H1 (cell line): ENCODE results near the gene CHMP4A. TPM values are rescaled to one million over a fixed set of nuclear protein-coding genes. Genes with fewer than 3 reads are reported as not detected.

Source experiments
- CTCF ChIA-PET: fragments of 300-600 bp; sonication (Branson Sonifier 250); formaldehyde crosslinking; loops from one replicate; lab custom pipeline; 2021; ENCODE audit not compliant: partially characterized antibody; lab: Charles Lee
- POLR2A ChIA-PET: fragments of 300-600 bp; sonication (Branson Sonifier 250); formaldehyde crosslinking; loops from one replicate; lab custom pipeline; 2021; ENCODE audit warnings: inconsistent platforms; ENCODE audit not compliant: partially characterized antibody; lab: Charles Lee
- DNase-seq, 2 experiments: peaks; one replicate each; pipeline versions ENCODE4 v3.0.0 to v3.0.0-alpha.2; 2010 to 2022; ENCODE audit warnings: low spot score in 2 of 2, low read depth in 1 of 2, mixed read lengths in 1 of 2
- FAIRE-seq: peaks from 2 replicates; lab custom pipeline; 2011; peaks lifted over from hg19 to GRCh38; lab: Jason Lieb, UNC
- H2AFZ ChIP-seq: 2 replicates; pipeline ENCODE4 v1.8.1; 2012; ENCODE audit warnings: low read length, inconsistent platforms
- H2AK5ac ChIP-seq: 2 replicates; pipeline ENCODE4 v1.6.1; 2013; ENCODE audit warnings: low read depth, low read length
- H2BK120ac ChIP-seq: replicated peaks from 2 replicates; pipeline ENCODE3; 2013; ENCODE audit warnings: low read depth, low read length, inconsistent platforms
- H2BK12ac ChIP-seq: 2 replicates; pipeline ENCODE4 v1.6.1; 2013; ENCODE audit warnings: low read depth, low read length
- H2BK15ac ChIP-seq: 2 replicates; pipeline ENCODE4 v1.6.1; 2013; ENCODE audit warnings: low read length
- H2BK20ac ChIP-seq: 2 replicates; pipeline ENCODE4 v1.6.1; 2013; ENCODE audit warnings: low read length
- H2BK5ac ChIP-seq: 2 replicates; pipeline ENCODE4 v1.6.1; 2013; ENCODE audit warnings: low read depth, low read length
- H3K14ac ChIP-seq: 2 replicates; pipeline ENCODE4 v1.6.1; 2013; ENCODE audit warnings: inconsistent platforms; ENCODE audit not compliant: insufficient read length
- H3K18ac ChIP-seq: 2 replicates; pipeline ENCODE4 v1.6.1; 2013; ENCODE audit warnings: low read length; ENCODE audit errors: extremely low read depth
- H3K23ac ChIP-seq: 2 replicates; pipeline ENCODE4 v1.6.1; 2013; ENCODE audit warnings: inconsistent platforms; ENCODE audit not compliant: insufficient read length
- H3K23me2 ChIP-seq: 2 replicates; pipeline ENCODE4 v1.6.1; 2013; ENCODE audit warnings: low read depth, low read length
- H3K27ac ChIP-seq: 2 replicates; pipeline ENCODE4 v1.6.1; 2011; ENCODE audit warnings: low read depth, low read length, inconsistent platforms
- H3K27me3 ChIP-seq, 4 experiments: replicated peaks in 1 of 4; 1 replicate in 1 of 4; 2 replicates in 3 of 4; pipeline versions ENCODE4 v1.6.1 to v1.8.1; 2011 to 2013; ENCODE audit warnings: low read length in 3 of 4, mild to moderate bottlenecking in 3 of 4, inconsistent platforms in 2 of 4, mixed read lengths in 2 of 4, moderate library complexity in 1 of 4; ENCODE audit not compliant: control insufficient read depth in 3 of 4, insufficient read depth in 3 of 4; ENCODE audit errors: extremely low read depth in 1 of 4
- H3K36me3 ChIP-seq, 4 experiments: 2 replicates each; pipeline versions ENCODE4 v1.6.1 to v1.8.1; 2011 to 2013; ENCODE audit warnings: mild to moderate bottlenecking in 4 of 4, low read length in 3 of 4, moderate library complexity in 2 of 4, control low read depth in 1 of 4, inconsistent platforms in 1 of 4; ENCODE audit not compliant: insufficient read depth in 4 of 4, control insufficient read depth in 2 of 4
- H3K4ac ChIP-seq: replicated peaks from 2 replicates; pipeline ENCODE3; 2013; ENCODE audit warnings: low read length, low read depth, mixed read lengths, inconsistent platforms; ENCODE audit not compliant: insufficient read length
- H3K4me1 ChIP-seq, 4 experiments: replicated peaks in 1 of 4; 1 replicate in 1 of 4; 2 replicates in 3 of 4; pipeline versions ENCODE4 v1.6.1 to v1.8.1; 2011 to 2013; ENCODE audit warnings: low read length in 3 of 4, inconsistent platforms in 2 of 4, mixed read lengths in 1 of 4; ENCODE audit not compliant: insufficient read depth in 4 of 4, control insufficient read depth in 3 of 4
- H3K4me2 ChIP-seq, 2 experiments: 2 replicates each; pipeline versions ENCODE4 v1.6.1 to v1.8.1; 2011 to 2013; ENCODE audit warnings: low read depth in 2 of 2, low read length in 2 of 2, control low read depth in 1 of 2, inconsistent platforms in 1 of 2, mild to moderate bottlenecking in 1 of 2; ENCODE audit not compliant: insufficient read depth in 1 of 2
- H3K4me3 ChIP-seq, 4 experiments: fragments of 200-600, 300-600 bp in 1 of 4; sonication (generic), shearing (Covaris generic), sonication (Bioruptor Twin) in 1 of 4; 2 replicates each; pipeline versions ENCODE4 v1.5.1 to v1.8.1; 2011 to 2016; ENCODE audit warnings: low read length in 4 of 4, low read depth in 3 of 4, control low read depth in 2 of 4, inconsistent platforms in 2 of 4, mild to moderate bottlenecking in 2 of 4, mixed read lengths in 1 of 4, moderate library complexity in 1 of 4; ENCODE audit not compliant: insufficient read depth in 2 of 4; ENCODE audit errors: extremely low read depth in 1 of 4
- H3K56ac ChIP-seq: replicated peaks from 2 replicates; pipeline ENCODE3; 2013; ENCODE audit warnings: low read depth, mild to moderate bottlenecking, mixed read lengths, low read length, inconsistent platforms; ENCODE audit not compliant: insufficient read length
- H3K79me1 ChIP-seq: 2 replicates; pipeline ENCODE4 v1.6.1; 2013; ENCODE audit warnings: low read depth, low read length, control low read depth
- H3K79me2 ChIP-seq, 2 experiments: 2 replicates each; pipeline versions ENCODE4 v1.6.1 to v1.8.1; 2012 to 2013; ENCODE audit warnings: low read length in 2 of 2, mild to moderate bottlenecking in 2 of 2, inconsistent platforms in 1 of 2; ENCODE audit not compliant: insufficient read depth in 2 of 2, control insufficient read depth in 1 of 2
- H3K9ac ChIP-seq, 4 experiments: replicated peaks in 1 of 4; 1 replicate in 1 of 4; 2 replicates in 3 of 4; pipeline versions ENCODE4 v1.6.1 to v1.8.1; 2011 to 2013; ENCODE audit warnings: low read depth in 3 of 4, low read length in 3 of 4, control low read depth in 2 of 4, mild to moderate bottlenecking in 2 of 4, moderate library complexity in 2 of 4, inconsistent platforms in 1 of 4; ENCODE audit errors: extremely low read depth in 1 of 4
- H3K9me3 ChIP-seq, 2 experiments: 2 replicates each; pipeline versions ENCODE4 v1.6.1 to v1.8.1; 2012 to 2013; ENCODE audit warnings: mild to moderate bottlenecking in 2 of 2, moderate library complexity in 2 of 2, control low read depth in 1 of 2, inconsistent platforms in 1 of 2, low read depth in 1 of 2, low read length in 1 of 2, mixed read lengths in 1 of 2; ENCODE audit not compliant: insufficient read depth in 2 of 2
- H4K20me1 ChIP-seq, 2 experiments: replicated peaks in 1 of 2; 2 replicates each; pipeline versions ENCODE3 to v1.8.1; 2011 to 2013; ENCODE audit warnings: inconsistent platforms in 2 of 2, low read length in 2 of 2, mild to moderate bottlenecking in 1 of 2; ENCODE audit not compliant: insufficient read depth in 2 of 2, control insufficient read depth in 1 of 2
- H4K5ac ChIP-seq: 2 replicates; pipeline ENCODE4 v1.6.1; 2013; ENCODE audit warnings: low read length, low read depth, mixed read lengths, inconsistent platforms; ENCODE audit not compliant: insufficient read length
- H4K8ac ChIP-seq: 2 replicates; pipeline ENCODE4 v1.8.0; 2013; ENCODE audit warnings: mild to moderate bottlenecking, moderate library complexity, low read length, inconsistent platforms; ENCODE audit not compliant: insufficient read depth; ENCODE audit errors: extremely low read depth
- H4K91ac ChIP-seq: replicated peaks from 2 replicates; pipeline ENCODE3; 2013; ENCODE audit warnings: low read length, mixed read lengths, inconsistent platforms; ENCODE audit not compliant: insufficient read length
- CHD1 ChIP-seq: IDR thresholded peaks from 2 replicates; pipeline ENCODE4 v1.6.1; 2012; ENCODE audit warnings: low read depth, low read length, improper control_type of control experiment
- CREB1 ChIP-seq: IDR thresholded peaks from 2 replicates; pipeline ENCODE4 v1.6.1; 2012; ENCODE audit warnings: inconsistent platforms
- GABPA ChIP-seq: IDR thresholded peaks from 2 replicates; pipeline ENCODE4 v1.6.1; 2011; ENCODE audit warnings: mild to moderate bottlenecking, low read length, moderate library complexity, borderline replicate concordance; ENCODE audit not compliant: insufficient read depth
- JUN ChIP-seq: IDR thresholded peaks from 2 replicates; pipeline ENCODE4 v1.6.1; 2011; ENCODE audit warnings: low read depth, mild to moderate bottlenecking, improper control_type of control experiment, low read length
- KDM5A ChIP-seq: fragments of 200-600 bp; IDR thresholded peaks from 2 replicates; pipeline ENCODE4 v1.7.1; 2012; ENCODE audit warnings: mild to moderate bottlenecking, low read length, inconsistent platforms, mixed read lengths
- MAFK ChIP-seq: IDR thresholded peaks from 2 replicates; pipeline ENCODE4 v1.6.1; 2012; ENCODE audit warnings: low read depth, mild to moderate bottlenecking, improper control_type of control experiment, low read length
- PHF8 ChIP-seq: fragments of 200-600 bp; sonication (generic); conservative IDR thresholded peaks from 2 replicates; pipeline ENCODE4 v1.7.1; 2012; ENCODE audit warnings: low read depth, mild to moderate bottlenecking, inconsistent platforms, low read length, moderate library complexity
- RBBP5 ChIP-seq: IDR thresholded peaks from 2 replicates; pipeline ENCODE4 v1.7.1; 2012; ENCODE audit warnings: low read depth, mild to moderate bottlenecking, inconsistent platforms, low read length, moderate library complexity, borderline replicate concordance
- SIN3A ChIP-seq, 2 experiments: IDR thresholded peaks in 1 of 2; conservative IDR thresholded peaks in 1 of 2; 2 replicates each; pipeline ENCODE4 v1.6.1; 2011 to 2012; ENCODE audit warnings: low read length in 2 of 2, improper control_type of control experiment in 1 of 2, low read depth in 1 of 2, mild to moderate bottlenecking in 1 of 2
- SIRT6 ChIP-seq: IDR thresholded peaks from one replicate; pipeline ENCODE4 v1.7.1; 2012; ENCODE audit warnings: low read length, inconsistent platforms
- SP2 ChIP-seq: IDR thresholded peaks from 2 replicates; pipeline ENCODE4 v1.6.1; 2012; ENCODE audit warnings: mild to moderate bottlenecking, low read length, inconsistent platforms
- TAF7 ChIP-seq: optimal IDR thresholded peaks from 2 replicates; pipeline ENCODE3; 2011; ENCODE audit warnings: low read depth, mild to moderate bottlenecking, inconsistent platforms, low read length, moderate library complexity, borderline replicate concordance
- TBP ChIP-seq: IDR thresholded peaks from 2 replicates; pipeline ENCODE4 v1.6.1; 2011; ENCODE audit warnings: low read depth, low read length, improper control_type of control experiment
- TCF12 ChIP-seq: IDR thresholded peaks from 2 replicates; pipeline ENCODE4 v1.6.1; 2011; ENCODE audit warnings: low read depth, mild to moderate bottlenecking, low read length
- TEAD4 ChIP-seq: IDR thresholded peaks from 2 replicates; pipeline ENCODE4 v1.6.1; 2012; ENCODE audit warnings: low read depth, low read length, inconsistent platforms, mixed read lengths
- WGBS, 2 experiments: shearing (Covaris generic) in 1 of 2; methylation state at CpG; one replicate each; pipeline versions ENCODE4 v1.1.6 to v1.1.7; 2013 to 2015; ENCODE audit warnings: low lambda C conversion rate in 2 of 2, mixed read lengths in 2 of 2, inconsistent platforms in 1 of 2, low coverage in 1 of 2, missing lambda C conversion rate in 1 of 2; ENCODE audit not compliant: insufficient replicate concordance in 2 of 2, insufficient coverage in 1 of 2, insufficient read length in 1 of 2; ENCODE audit errors: extremely low coverage in 1 of 2, missing lambda C conversion rate in 1 of 2; 5-methylcytosine and 5-hydroxymethylcytosine counted together
- polyA plus RNA-seq, 7 experiments: library from polyadenylated mRNA; depleted of rRNA in 3 of 7; stranded (reverse) in 5 of 7; unstranded in 2 of 7; fragments of >200 nt in 5 of 7; fragments of 200-250 nt in 2 of 7; gene quantifications; 1 replicate in 5 of 7; 2 replicates in 1 of 7; 4 replicates in 1 of 7; pipeline versions ENCODE4 v1.2.1 to v1.2.3, GENCODE V29; 2011 to 2013; ENCODE audit warnings: missing spikeins in 2 of 7, mixed read lengths in 2 of 7
- total RNA-seq: library from RNA; stranded (reverse); fragmentation: NEBNext Ultra II Directional; extraction: Animal tissue kit (Norgen Biotek cat#: 25700); gene quantifications from 2 replicates; pipeline ENCODE4 v1.2.1, GENCODE V29; 2021

Gene CHMP4A
- total and polyA plus RNA-seq, 2 of the 8 experiments (the other 6 are each of a cell fraction or from before 2014, with no cell fraction given) = 32.9 to 37.6 TPM

DNA sequence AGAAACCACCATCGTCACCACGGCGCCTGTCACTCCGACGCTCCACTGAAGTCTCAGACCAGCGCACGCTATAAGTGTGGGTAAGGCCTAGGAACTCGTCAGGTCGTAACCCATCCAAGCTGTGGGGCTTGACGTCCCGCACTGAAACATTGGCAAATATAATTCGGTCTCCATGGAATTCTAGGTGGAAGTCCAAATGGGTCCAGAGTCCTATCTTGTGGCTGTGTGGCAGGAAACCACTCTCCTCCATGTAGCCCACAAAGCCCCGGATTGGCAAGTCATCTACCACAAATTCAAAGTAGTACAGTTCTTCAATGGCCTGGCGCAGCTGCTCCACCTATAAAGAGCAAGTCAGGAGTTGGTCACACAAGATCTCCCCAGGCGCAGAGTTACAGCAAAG is 20.4 kb downstream of the CHMP4A start:
- Histone ChIP-seq H3K4me2 (no peak overlapping the region), H3K79me1 (no peaks in the 10 kb centered on the region; the same call in 1 of the 2 replicates), H3K14ac (no peak overlapping the region), H2BK20ac (no peak overlapping the region), H3K23ac (no peak overlapping the region), H4K5ac (no peak overlapping the region), H3K4me3 (no peak overlapping the region), H3K4me1 (peaks cover 0 to 11% (median 3%) of the 10 kb centered on the region in 4 experiments; a peak in 5 of 7 replicates), H4K20me1 (peaks cover 0 to under 1% of the 10 kb centered on the region in 2 experiments), H2BK5ac (no peak overlapping the region), H2BK12ac (no peak overlapping the region), H2BK120ac (no peak overlapping the region), H3K23me2 (peaks cover 8% of the 10 kb centered on the region), H3K79me2 (peaks cover 0 to 1% of the 10 kb centered on the region in 2 experiments; a peak in 1 of 4 replicates), H4K91ac (no peak overlapping the region), H3K56ac (no peak overlapping the region), H2AFZ (no peak overlapping the region), H3K9ac (no peak overlapping the region), H2AK5ac (no peak overlapping the region), H3K27me3 (no peaks in the 10 kb centered on the region), H3K18ac (no peak overlapping the region), H3K9me3 (no peaks in the 10 kb centered on the region), H3K36me3 (peaks cover 4 to 6% (median 5%) of the 10 kb centered on the region in 4 experiments; a peak in 6 of 8 replicates), H2BK15ac (no peak overlapping the region), H3K4ac (no peak overlapping the region), H3K27ac (no peak overlapping the region), H4K8ac (no peak overlapping the region)
- WGBS, 2 experiments = 96% methylated on average over 15 of the region's 15 CpGs; no CpG with 5 or more reads in 1 of the 2 experiments
- ChIA-PET POLR2A (interaction anchor here (4.3 to 4.7 kb wide), 2 partner anchors 10 to 18 kb away, joined by 58 to 119 read pairs; partner anchors contain the start of genes CHMP4A and MDP1), CTCF (no interaction called here)
- no peak for DNase-seq
- no peak for FAIRE-seq
- TF ChIP-seq PHF8 = no peak
- TF ChIP-seq TBP = no peak
- no peak for TF ChIP-seq RBBP5
- TF ChIP-seq CHD1 = no peak
- TF ChIP-seq JUN = no peak
- no peak for TF ChIP-seq TAF7
- no peak for TF ChIP-seq KDM5A
- TF ChIP-seq TEAD4 = no peak
- no peak for TF ChIP-seq SIN3A (conservative IDR thresholded peaks at IDR 0.05 in 1 of 2, IDR thresholded peaks at IDR 0.05 in 1 of 2; ENCODE audit: low read depth in 1 of 2, low read length in 2 of 2)
- no peak for TF ChIP-seq MAFK
- TF ChIP-seq SIRT6 = no peak
- TF ChIP-seq TCF12 = no peak
- no peak for TF ChIP-seq SP2
- TF ChIP-seq GABPA = no peak
- TF ChIP-seq CREB1 = no peak
